GM18951 (cell line): ENCODE results near the gene MSI2.

Source experiments
- POLR2A ChIP-seq: IDR thresholded peaks from 4 replicates; pipeline ENCODE4 v1.6.1; 2011; ENCODE audit warnings: mild to moderate bottlenecking; ENCODE audit not compliant: insufficient read length, insufficient read depth; ENCODE audit errors: extremely low read depth
- in situ Hi-C: fragments of 300-500 bp; cut with MboI; formaldehyde crosslinking; loops from one replicate; pipeline ENCODE4 v1.12.0; 2022; ENCODE audit warnings: low sequenced_read_pairs, mixed read lengths, inconsistent platforms; ENCODE audit not compliant: unreplicated experiment

MSI2 gene

GRCh38 chr17:57327176-57327970 lies 71.0 kb downstream of the MSI2 start:
- TF ChIP-seq POLR2A = no peak
- in situ Hi-C loops = no loop called here

GRCh38 chr17:57328109-57328882 lies 72.0 kb downstream of the MSI2 start:
- TF ChIP-seq POLR2A = no peak
- in situ Hi-C loops = no loop called here

- in situ Hi-C loops = no loop called here
- TF ChIP-seq POLR2A = no peak
Observed at GRCh38 chr17:57329380-57330214, 73.3 kb downstream of the MSI2 start.

- in situ Hi-C loops = no loop called here
- TF ChIP-seq POLR2A = no peak
Observed at GRCh38 chr17:57330587-57330986, 74.3 kb downstream of the MSI2 start.

GRCh38 chr17:57331423-57331822 lies 75.1 kb downstream of the MSI2 start:
- no peak for TF ChIP-seq POLR2A
- in situ Hi-C loops = no loop called here

GRCh38 chr17:57332501-57332900 lies 76.2 kb downstream of the MSI2 start:
- in situ Hi-C loops = no loop called here
- no peak for TF ChIP-seq POLR2A

GRCh38 chr17:57335195-57335792 lies 79.0 kb downstream of the MSI2 start:
- TF ChIP-seq POLR2A = no peak
- in situ Hi-C loops = no loop called here

GRCh38 chr17:57337390-57337789 lies 81.1 kb downstream of the MSI2 start:
- TF ChIP-seq POLR2A = no peak
- in situ Hi-C loops = no loop called here

- in situ Hi-C loops = no loop called here
- TF ChIP-seq POLR2A = no peak
Observed at GRCh38 chr17:57338257-57338914, 82.1 kb downstream of the MSI2 start.

GRCh38 chr17:57340160-57340981 lies 84.0 kb downstream of the MSI2 start:
- in situ Hi-C loops = no loop called here
- no peak for TF ChIP-seq POLR2A

- in situ Hi-C loops = no loop called here
- TF ChIP-seq POLR2A = no peak
Observed at GRCh38 chr17:57341611-57342540, 85.6 kb downstream of the MSI2 start.
